Sigmoid colon (tissue), 7 donors: ENCODE measurements around the gene ZFYVE28. TPM values are rescaled to one million over a fixed set of nuclear protein-coding genes. Genes with fewer than 3 reads are reported as not detected.

Experiments used
- DNase-seq: peaks from one replicate; pipeline ENCODE4 v3.0.0-alpha.2; 2019
- H3K27ac ChIP-seq, 4 donors: fragments of 200-600 bp; sonication (generic); one replicate each; pipeline ENCODE4 v1.5.1; 2016 to 2019; ENCODE audit warnings: mild to moderate bottlenecking in 1 of 4
- H3K27me3 ChIP-seq, 3 donors: fragments of 200-600 bp; sonication (generic); one replicate each; pipeline ENCODE4 v1.5.1; 2019; ENCODE audit warnings: mild to moderate bottlenecking in 1 of 3
- H3K36me3 ChIP-seq, 4 donors: fragments of 200-600 bp; sonication (generic); one replicate each; pipeline ENCODE4 v1.5.1; 2016 to 2019
- H3K4me1 ChIP-seq, 4 donors: fragments of 200-600 bp; sonication (generic); one replicate each; pipeline ENCODE4 v1.5.1; 2017 to 2019
- H3K4me3 ChIP-seq, 4 donors: fragments of 200-600 bp; sonication (generic); one replicate each; pipeline ENCODE4 v1.5.1; 2017 to 2019; ENCODE audit warnings: mild to moderate bottlenecking in 2 of 4, moderate library complexity in 1 of 4
- H3K9me3 ChIP-seq, 4 donors: fragments of 200-600 bp in 3 of 4; sonication (generic) in 3 of 4; one replicate each; pipeline versions ENCODE4 v1.5.1 to v1.6.1; 2013 to 2019
- EP300 ChIP-seq, 4 donors: sonication (generic); formaldehyde crosslinking; IDR thresholded peaks; one replicate each; pipeline ENCODE4 v1.6.1; 2017; ENCODE audit warnings: antibody characterized with exemption in 4 of 4
- POLR2A ChIP-seq, 2 donors: fragments of 450-650 bp; IDR thresholded peaks; one replicate each; pipeline ENCODE4 v1.6.1; 2016; ENCODE audit warnings: antibody characterized with exemption in 2 of 2, mild to moderate bottlenecking in 2 of 2, moderate library complexity in 2 of 2
- POLR2AphosphoS5 ChIP-seq, 4 donors: sonication (generic); formaldehyde crosslinking; IDR thresholded peaks; one replicate each; pipeline ENCODE4 v1.6.1; 2017; ENCODE audit warnings: antibody characterized with exemption in 4 of 4
- WGBS, 2 donors: extraction: QIAGEN DNeasy Blood & Tissue Kit; methylation state at CpG; one replicate each; pipeline ENCODE4 v1.1.7; 2013; 5-methylcytosine and 5-hydroxymethylcytosine counted together
- intact Hi-C: fragments of 100-400 bp; cut with DNase I; formaldehyde crosslinking; loops from one replicate; pipeline ENCODE4 v1.15.1; 2023
- polyA plus RNA-seq, 3 donors: library from polyadenylated mRNA; stranded (reverse); fragments of 200-250 nt; gene quantifications; one replicate each; pipeline ENCODE4 v1.2.3, GENCODE V29; 2013
- total RNA-seq, 4 donors: library from RNA; depleted of rRNA; stranded (reverse); fragments of >200 nt; gene quantifications; one replicate each; pipeline ENCODE4 v1.1.0, GENCODE V29; 2016
- TF ChIP-seq, protein P1 (sequence below), 4 experiments: fragments of 450-650 bp in 3 of 4; fragments of 200-600 bp in 1 of 4; IDR thresholded peaks; one replicate each; pipeline ENCODE4 v1.5.1; 2016 to 2019; ENCODE audit warnings: antibody characterized with exemption in 4 of 4, mild to moderate bottlenecking in 3 of 4, moderate library complexity in 2 of 4
- donor health status: healthy with polysubstance abuse.
- donor health status: Bipolar disorder and iron deficiency.
- donor health status: healthy.

ZFYVE28 gene
- total and polyA plus RNA-seq, 7 donors = 3.1 to 24.1 (median 13.0) TPM

DNA sequence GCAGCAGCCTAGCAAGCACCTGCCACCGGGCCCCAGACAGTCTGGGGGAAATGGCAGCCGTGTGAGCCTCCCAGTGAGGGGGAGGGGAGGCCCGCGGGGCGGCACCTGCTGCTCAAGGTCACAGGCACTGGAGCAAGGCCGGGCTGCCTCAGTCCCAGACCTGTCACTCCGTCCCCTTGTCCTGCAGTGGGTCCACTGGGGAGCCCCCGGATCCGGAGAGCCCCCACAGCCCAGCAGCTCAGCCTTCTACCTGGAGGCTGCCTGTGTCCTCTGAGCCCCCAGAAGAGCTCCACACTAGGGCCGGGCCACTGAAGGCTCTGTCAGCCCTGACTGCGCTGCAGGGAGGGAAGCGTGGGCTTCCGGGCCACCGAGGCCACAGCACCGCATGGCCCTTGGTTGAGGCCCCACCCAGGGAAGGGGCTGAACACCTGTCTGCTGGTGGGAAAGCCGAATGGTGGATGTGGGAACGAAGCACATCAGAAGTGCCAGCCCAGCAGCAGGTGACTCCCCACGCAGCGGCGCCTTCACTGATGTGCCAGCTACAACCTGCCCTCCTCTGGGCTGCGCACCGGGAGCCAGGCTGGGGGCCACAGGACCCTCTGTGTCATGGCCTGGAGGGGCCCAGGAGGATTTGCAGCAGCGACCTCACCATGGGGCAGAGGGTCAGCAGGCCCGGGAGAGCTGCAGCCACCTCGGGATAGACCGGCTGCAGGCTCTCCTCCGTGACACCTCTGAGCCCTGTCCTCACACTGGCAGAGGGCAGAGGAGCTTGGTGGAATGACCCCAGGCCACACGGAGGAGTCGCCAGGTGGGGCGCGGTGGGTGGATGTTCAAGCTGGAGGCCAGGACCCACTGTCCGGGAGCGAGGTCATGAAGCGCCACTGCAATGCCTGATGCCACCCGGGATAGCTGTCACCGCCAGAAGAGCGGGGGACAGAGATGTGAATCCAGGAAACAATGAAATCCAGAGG lies 121.5 kb downstream of the ZFYVE28 start:
- TF ChIP-seq EP300 (IDR thresholded peaks at IDR 0.05) (no peak), POLR2AphosphoS5 (IDR thresholded peaks at IDR 0.05) (no peak), POLR2A (IDR thresholded peaks at IDR 0.05) (no peak)
- TF ChIP-seq, protein P1, sequence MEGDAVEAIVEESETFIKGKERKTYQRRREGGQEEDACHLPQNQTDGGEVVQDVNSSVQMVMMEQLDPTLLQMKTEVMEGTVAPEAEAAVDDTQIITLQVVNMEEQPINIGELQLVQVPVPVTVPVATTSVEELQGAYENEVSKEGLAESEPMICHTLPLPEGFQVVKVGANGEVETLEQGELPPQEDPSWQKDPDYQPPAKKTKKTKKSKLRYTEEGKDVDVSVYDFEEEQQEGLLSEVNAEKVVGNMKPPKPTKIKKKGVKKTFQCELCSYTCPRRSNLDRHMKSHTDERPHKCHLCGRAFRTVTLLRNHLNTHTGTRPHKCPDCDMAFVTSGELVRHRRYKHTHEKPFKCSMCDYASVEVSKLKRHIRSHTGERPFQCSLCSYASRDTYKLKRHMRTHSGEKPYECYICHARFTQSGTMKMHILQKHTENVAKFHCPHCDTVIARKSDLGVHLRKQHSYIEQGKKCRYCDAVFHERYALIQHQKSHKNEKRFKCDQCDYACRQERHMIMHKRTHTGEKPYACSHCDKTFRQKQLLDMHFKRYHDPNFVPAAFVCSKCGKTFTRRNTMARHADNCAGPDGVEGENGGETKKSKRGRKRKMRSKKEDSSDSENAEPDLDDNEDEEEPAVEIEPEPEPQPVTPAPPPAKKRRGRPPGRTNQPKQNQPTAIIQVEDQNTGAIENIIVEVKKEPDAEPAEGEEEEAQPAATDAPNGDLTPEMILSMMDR (IDR thresholded peaks at IDR 0.05) = no peak
- peaks cover 0 to 10% (median 5%) of the 10 kb centered on the region in 4 donors for H3K4me1 ChIP-seq
- 78 to 79% methylated on average over 37 of the region's 37 CpGs for WGBS, 2 donors
- H3K36me3 ChIP-seq = no peaks in the 10 kb centered on the region
- no peaks in the 10 kb centered on the region for H3K9me3 ChIP-seq
- no peaks in the 10 kb centered on the region for H3K27me3 ChIP-seq
- H3K27ac ChIP-seq = no peak overlapping the region
- intact Hi-C loops = no loop called here
- no peak overlapping the region for H3K4me3 ChIP-seq
- peak; percentile 55 for DNase-seq

DNA sequence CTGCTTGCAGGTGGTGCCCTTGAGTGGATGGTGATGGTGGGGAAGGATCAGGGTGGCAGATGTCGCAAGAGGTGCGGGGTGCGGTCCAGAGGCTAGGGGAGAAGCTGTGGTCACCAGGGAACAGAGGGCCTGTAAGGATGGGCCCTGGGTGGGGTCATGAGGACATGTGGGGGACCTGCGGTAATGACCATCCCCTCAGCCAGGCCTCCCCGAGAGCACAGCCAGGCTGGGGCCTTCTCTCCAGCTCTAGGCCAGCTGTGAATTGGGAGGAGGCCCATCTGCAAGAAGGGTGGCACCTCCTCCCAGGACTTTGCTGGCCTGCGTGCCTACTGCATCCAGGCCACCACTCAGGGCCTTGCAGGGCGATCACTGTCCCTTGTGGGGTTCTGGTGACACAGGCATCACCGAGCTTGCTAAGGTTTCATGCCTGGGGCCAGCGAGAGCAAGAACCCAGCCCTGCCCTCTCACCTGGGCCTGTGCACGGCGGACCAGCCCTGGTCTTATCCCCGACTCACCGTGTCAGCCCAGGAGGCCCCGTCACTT lies 122.5 kb downstream of the ZFYVE28 start:
- no peak for TF ChIP-seq EP300 (IDR thresholded peaks at IDR 0.05)
- no peak for TF ChIP-seq POLR2AphosphoS5 (IDR thresholded peaks at IDR 0.05)
- TF ChIP-seq, protein P1 (IDR thresholded peaks at IDR 0.05) = no peak
- TF ChIP-seq POLR2A (IDR thresholded peaks at IDR 0.05) = no peak
- WGBS, 2 donors = 87 to 92% methylated on average over 14 of the region's 14 CpGs
- Histone ChIP-seq H3K4me3 (no peak overlapping the region), H3K9me3 (no peaks in the 10 kb centered on the region), H3K27me3 (no peaks in the 10 kb centered on the region), H3K36me3 (no peaks in the 10 kb centered on the region), H3K27ac (no peak overlapping the region), H3K4me1 (peaks cover 0 to 1% (median under 1%) of the 10 kb centered on the region in 4 donors)
- DNase-seq = peak; percentile 45
- intact Hi-C loops = no loop called here

DNA sequence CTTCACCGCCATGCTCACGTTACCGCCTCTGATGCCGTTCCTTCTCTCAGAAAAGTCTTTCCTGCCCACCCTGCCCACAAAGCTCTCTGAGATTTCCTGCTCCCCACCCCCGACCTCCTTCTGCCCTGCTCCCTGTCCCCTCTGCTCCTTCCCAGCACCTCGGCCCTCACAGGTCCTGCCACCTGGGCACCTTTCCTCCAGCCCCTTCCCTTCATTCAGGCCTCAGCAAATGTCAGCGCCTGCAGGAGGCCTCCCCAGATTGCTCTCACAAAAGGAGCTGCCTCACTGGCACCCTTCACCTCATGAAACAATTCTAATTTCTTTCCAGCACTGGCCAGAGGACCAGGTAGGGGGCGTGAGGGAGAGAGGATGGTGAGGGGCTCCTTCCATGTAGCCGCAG lies 122.9 kb downstream of the ZFYVE28 start:
- no peaks in the 10 kb centered on the region for H3K4me1 ChIP-seq
- 71 to 88% methylated on average over 9 of the region's 9 CpGs for WGBS, 2 donors

DNA sequence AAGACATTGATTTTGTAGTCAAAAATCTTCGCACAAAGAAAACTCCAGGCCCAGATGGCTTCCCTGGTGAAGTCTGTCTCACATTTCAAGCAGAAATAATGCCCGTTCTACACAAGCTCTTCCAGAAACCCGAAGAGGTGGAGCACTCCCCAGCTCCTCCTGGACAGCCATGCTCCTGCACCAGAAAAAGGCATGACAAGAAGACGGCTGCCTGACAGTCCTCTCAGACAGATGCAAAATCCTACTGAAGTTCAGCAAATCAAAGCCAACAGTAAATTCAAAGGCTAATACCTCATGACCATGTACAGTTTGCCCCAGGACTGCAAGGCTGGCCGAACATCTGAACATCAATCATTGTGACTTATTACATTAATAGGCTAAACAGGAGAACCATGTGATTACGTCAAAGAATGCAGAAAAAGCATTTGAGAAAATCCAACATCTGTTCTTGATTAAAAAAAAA lies 125.8 kb downstream of the ZFYVE28 start:
- H3K27me3 ChIP-seq = no peaks in the 10 kb centered on the region
- H3K36me3 ChIP-seq = no peaks in the 10 kb centered on the region
- no peak overlapping the region for H3K4me3 ChIP-seq
- WGBS, 2 donors = 70 to 84% methylated on average over 6 of the region's 6 CpGs
- DNase-seq = no peak
- H3K4me1 ChIP-seq = no peaks in the 10 kb centered on the region
- intact Hi-C loops = no loop called here
- TF ChIP-seq POLR2A (IDR thresholded peaks at IDR 0.05) = no peak
- TF ChIP-seq, protein P1 (IDR thresholded peaks at IDR 0.05) = no peak
- no peak for TF ChIP-seq EP300 (IDR thresholded peaks at IDR 0.05)
- no peak for TF ChIP-seq POLR2AphosphoS5 (IDR thresholded peaks at IDR 0.05)
- no peak overlapping the region for H3K27ac ChIP-seq
- no peaks in the 10 kb centered on the region for H3K9me3 ChIP-seq

More for the DNA sequence above, 122.9 kb downstream of the ZFYVE28 start:
- intact Hi-C loops = no loop called here
- peak; percentile 42 for DNase-seq
- TF ChIP-seq EP300 (IDR thresholded peaks at IDR 0.05) (no peak), POLR2A (IDR thresholded peaks at IDR 0.05) (no peak), POLR2AphosphoS5 (IDR thresholded peaks at IDR 0.05) (no peak)
- TF ChIP-seq, protein P1 (IDR thresholded peaks at IDR 0.05) = no peak
- Histone ChIP-seq H3K4me3 (no peak overlapping the region), H3K36me3 (no peaks in the 10 kb centered on the region), H3K27me3 (no peaks in the 10 kb centered on the region), H3K27ac (no peak overlapping the region), H3K9me3 (no peaks in the 10 kb centered on the region)
